Mesenchymal stem cell (in vitro differentiated cells and primary cell): ENCODE results near the gene TAF4.

ENCODE experiments used
- DNase-seq: peaks from one replicate; pipeline ENCODE4 v3.0.0-alpha.2; 2013
- H2AFZ ChIP-seq: one replicate; pipeline ENCODE4 v1.6.1; 2013; ENCODE audit warnings: low read depth, mild to moderate bottlenecking, control low read depth, inconsistent platforms, low read length, moderate library complexity
- H2AK5ac ChIP-seq: 2 replicates; pipeline ENCODE4 v1.6.1; 2013; ENCODE audit warnings: low read length, moderate library complexity, mild to moderate bottlenecking, inconsistent platforms; ENCODE audit not compliant: severe bottlenecking
- H2BK120ac ChIP-seq: one replicate; pipeline ENCODE4 v1.6.1; 2013; ENCODE audit warnings: low read depth, mild to moderate bottlenecking, inconsistent platforms, low read length, moderate library complexity
- H2BK12ac ChIP-seq, 2 experiments: one replicate each; pipeline ENCODE4 v1.6.1; 2013; ENCODE audit warnings: inconsistent platforms in 2 of 2, low read length in 2 of 2, mild to moderate bottlenecking in 2 of 2, moderate library complexity in 2 of 2, control low read depth in 1 of 2
- H2BK15ac ChIP-seq: one replicate; pipeline ENCODE4 v1.6.1; 2013; ENCODE audit warnings: mild to moderate bottlenecking, low read depth, inconsistent platforms; ENCODE audit not compliant: poor library complexity, severe bottlenecking
- H2BK5ac ChIP-seq: 2 replicates; pipeline ENCODE4 v1.6.1; 2013; ENCODE audit warnings: low read depth, mild to moderate bottlenecking, low read length, control low read depth, inconsistent platforms; ENCODE audit not compliant: poor library complexity, severe bottlenecking
- H3K14ac ChIP-seq, 2 experiments: one replicate each; pipeline ENCODE4 v1.6.1; 2013; ENCODE audit warnings: inconsistent platforms in 2 of 2, low read length in 2 of 2, control low read depth in 1 of 2, mild to moderate bottlenecking in 1 of 2, moderate library complexity in 1 of 2
- H3K18ac ChIP-seq, 2 experiments: one replicate each; pipeline ENCODE4 v1.6.1; 2013; ENCODE audit warnings: inconsistent platforms in 2 of 2, low read length in 2 of 2, control low read depth in 1 of 2, low read depth in 1 of 2, mild to moderate bottlenecking in 1 of 2
- H3K23ac ChIP-seq, 2 experiments: one replicate each; pipeline ENCODE4 v1.6.1; 2013; ENCODE audit warnings: inconsistent platforms in 2 of 2, low read length in 2 of 2, mild to moderate bottlenecking in 2 of 2, moderate library complexity in 2 of 2, control low read depth in 1 of 2
- H3K27ac ChIP-seq: 2 replicates; pipeline ENCODE4 v1.5.1; 2013; ENCODE audit warnings: mild to moderate bottlenecking, moderate library complexity, low read length, control low read depth, inconsistent platforms; ENCODE audit not compliant: poor library complexity, severe bottlenecking
- H3K27me3 ChIP-seq, 2 experiments: 2 replicates each; pipeline versions ENCODE4 v1.6.1 to v1.7.0; 2013; ENCODE audit warnings: low read length in 2 of 2, mild to moderate bottlenecking in 2 of 2, moderate library complexity in 2 of 2, control low read depth in 1 of 2, inconsistent platforms in 1 of 2; ENCODE audit not compliant: control insufficient read depth in 1 of 2, insufficient read depth in 1 of 2
- H3K36me3 ChIP-seq, 2 experiments: 2 replicates each; pipeline versions ENCODE4 v1.6.1 to v1.7.0; 2013; ENCODE audit warnings: low read length in 2 of 2, control low read depth in 1 of 2, inconsistent platforms in 1 of 2, low read depth in 1 of 2, mild to moderate bottlenecking in 1 of 2; ENCODE audit not compliant: insufficient read depth in 2 of 2, control insufficient read depth in 1 of 2
- H3K4ac ChIP-seq, 2 experiments: one replicate each; pipeline ENCODE4 v1.6.1; 2013; ENCODE audit warnings: inconsistent platforms in 2 of 2, low read length in 2 of 2, mild to moderate bottlenecking in 2 of 2, moderate library complexity in 2 of 2, control low read depth in 1 of 2, low read depth in 1 of 2
- H3K4me1 ChIP-seq: 2 replicates; pipeline ENCODE4 v1.6.1; 2013; ENCODE audit warnings: low read depth, low read length, control low read depth; ENCODE audit not compliant: control insufficient read depth, insufficient read depth
- H3K4me2 ChIP-seq: 2 replicates; pipeline ENCODE4 v1.6.1; 2013; ENCODE audit warnings: low read length, mild to moderate bottlenecking, inconsistent platforms; ENCODE audit not compliant: poor library complexity, severe bottlenecking
- H3K4me3 ChIP-seq, 2 experiments: 2 replicates each; pipeline versions ENCODE4 v1.5.1 to v1.7.0; 2013; ENCODE audit warnings: low read length in 2 of 2, mild to moderate bottlenecking in 2 of 2, control low read depth in 1 of 2, low read depth in 1 of 2; ENCODE audit not compliant: insufficient read depth in 1 of 2
- H3K79me1 ChIP-seq: replicated peaks from 2 replicates; pipeline ENCODE4 v1.6.1; 2013; ENCODE audit warnings: mild to moderate bottlenecking, control low read depth, low read length, inconsistent platforms; ENCODE audit not compliant: poor library complexity, severe bottlenecking
- H3K9ac ChIP-seq: 2 replicates; pipeline ENCODE4 v1.7.0; 2013; ENCODE audit warnings: mild to moderate bottlenecking, low read length, moderate library complexity
- H3K9me3 ChIP-seq: 2 replicates; pipeline ENCODE4 v1.7.0; 2013; ENCODE audit warnings: mild to moderate bottlenecking, low read length; ENCODE audit not compliant: control insufficient read depth
- H4K8ac ChIP-seq: one replicate; pipeline ENCODE4 v1.6.1; 2013; ENCODE audit warnings: inconsistent platforms, mild to moderate bottlenecking, low read length, moderate library complexity
- H4K91ac ChIP-seq: one replicate; pipeline ENCODE4 v1.6.1; 2013; ENCODE audit warnings: mild to moderate bottlenecking, low read length, inconsistent platforms
- WGBS: methylation state at CpG from one replicate; pipeline ENCODE4 v1.1.7; 2013; ENCODE audit warnings: mixed read lengths; 5-methylcytosine and 5-hydroxymethylcytosine counted together

Gene TAF4

GRCh38 chr20:61966492-61967244 is 99.0 kb downstream of the TAF4 start:
- H3K4me2 ChIP-seq = no peak overlapping the region
- 87% methylated on average over 25 of the region's 25 CpGs for WGBS
- no peaks in the 10 kb centered on the region for H3K9me3 ChIP-seq
- H2BK15ac ChIP-seq = no peak overlapping the region
- H4K8ac ChIP-seq = no peak overlapping the region
- H3K4me3 ChIP-seq = peak overlapping the region in 1 of 2 experiments; percentile 14
- no peak overlapping the region for H3K4ac ChIP-seq
- H3K27ac ChIP-seq = no peak overlapping the region
- no peak overlapping the region for H2BK5ac ChIP-seq
- no peak overlapping the region for H4K91ac ChIP-seq
- H3K23ac ChIP-seq = no peak overlapping the region
- H2AFZ ChIP-seq = no peak overlapping the region
- H2BK120ac ChIP-seq = no peak overlapping the region
- no peak for DNase-seq
- H2BK12ac ChIP-seq = no peak overlapping the region
- H3K79me1 ChIP-seq = peaks cover 1% of the 10 kb centered on the region
- H3K14ac ChIP-seq = no peak overlapping the region
- H3K27me3 ChIP-seq = peaks cover 22 to 39% of the 10 kb centered on the region in 2 experiments
- no peak overlapping the region for H3K18ac ChIP-seq
- H2AK5ac ChIP-seq = no peak overlapping the region
- H3K36me3 ChIP-seq = peaks cover 0 to 6% of the 10 kb centered on the region in 2 experiments
- H3K4me1 ChIP-seq = no peaks in the 10 kb centered on the region
- no peak overlapping the region for H3K9ac ChIP-seq

- H3K27ac ChIP-seq = no peak overlapping the region
- DNase-seq = no peak
- H3K4me1 ChIP-seq = no peaks in the 10 kb centered on the region
- no peak overlapping the region for H3K23ac ChIP-seq
- no peak overlapping the region for H3K4me3 ChIP-seq
- H3K9me3 ChIP-seq = no peaks in the 10 kb centered on the region
- peaks cover 22 to 39% of the 10 kb centered on the region in 2 experiments for H3K27me3 ChIP-seq
- H2AK5ac ChIP-seq = no peak overlapping the region
- H2AFZ ChIP-seq = no peak overlapping the region
- no peak overlapping the region for H2BK120ac ChIP-seq
- H4K91ac ChIP-seq = no peak overlapping the region
- 32% methylated on average over 36 of the region's 49 CpGs for WGBS
- no peak overlapping the region for H2BK5ac ChIP-seq
- no peak overlapping the region for H2BK15ac ChIP-seq
- no peak overlapping the region for H3K18ac ChIP-seq
- H2BK12ac ChIP-seq = no peak overlapping the region
- H3K36me3 ChIP-seq = peaks cover 0 to 3% of the 10 kb centered on the region in 2 experiments
- no peak overlapping the region for H3K4me2 ChIP-seq
- no peak overlapping the region for H3K14ac ChIP-seq
- no peak overlapping the region for H3K9ac ChIP-seq
- H4K8ac ChIP-seq = no peak overlapping the region
- no peak overlapping the region for H3K4ac ChIP-seq
- H3K79me1 ChIP-seq = peaks cover 1% of the 10 kb centered on the region
Measured at GRCh38 chr20:61965606-61966491, 99.8 kb downstream of the TAF4 start.

- Histone ChIP-seq H3K4me2 (no peak overlapping the region), H2BK120ac (no peak overlapping the region), H2BK5ac (no peak overlapping the region), H2BK12ac (no peak overlapping the region), H3K36me3 (peaks cover 0 to 3% of the 10 kb centered on the region in 2 experiments), H2AFZ (no peak overlapping the region), H3K4me3 (no peak overlapping the region), H3K18ac (no peak overlapping the region), H3K9ac (no peak overlapping the region), H2BK15ac (no peak overlapping the region), H3K9me3 (no peaks in the 10 kb centered on the region), H4K91ac (no peak overlapping the region), H3K4ac (no peak overlapping the region), H3K27me3 (peaks cover 22 to 39% of the 10 kb centered on the region in 2 experiments), H3K27ac (no peak overlapping the region), H3K79me1 (peaks cover 1% of the 10 kb centered on the region), H4K8ac (no peak overlapping the region), H2AK5ac (no peak overlapping the region), H3K4me1 (no peaks in the 10 kb centered on the region), H3K14ac (no peak overlapping the region), H3K23ac (no peak overlapping the region)
- WGBS = 74% methylated on average over 27 of the region's 41 CpGs
- DNase-seq = no peak
Measured at GRCh38 chr20:61964675-61965605, 100.7 kb downstream of the TAF4 start.
